IPS DF 6.9 (cell line): ENCODE data around the gene SMCHD1.
"Not testable (repeated sequence)": the region's sequence is repeated elsewhere in the genome, so short reads cannot be mapped to it uniquely, and the experiment has no call there.

Experiments
- DNase-seq: peaks from one replicate; pipeline ENCODE4 v3.0.0-alpha.2; 2013; ENCODE audit warnings: low read depth, low spot score
- H3K27ac ChIP-seq: one replicate; pipeline ENCODE4 v1.5.1; 2013; ENCODE audit warnings: low read length, control low read depth
- H3K27me3 ChIP-seq: 2 replicates; pipeline ENCODE4 v1.6.1; 2013; ENCODE audit warnings: mild to moderate bottlenecking, low read length; ENCODE audit not compliant: control insufficient read depth, insufficient read depth
- H3K36me3 ChIP-seq: 2 replicates; pipeline ENCODE4 v1.6.1; 2013; ENCODE audit warnings: low read length; ENCODE audit not compliant: control insufficient read depth, insufficient read depth
- H3K4me1 ChIP-seq: 2 replicates; pipeline ENCODE4 v1.6.1; 2013; ENCODE audit warnings: low read length; ENCODE audit not compliant: control insufficient read depth, insufficient read depth
- H3K4me3 ChIP-seq: 2 replicates; pipeline ENCODE4 v1.5.1; 2013; ENCODE audit warnings: mild to moderate bottlenecking, low read length
- H3K9me3 ChIP-seq: 2 replicates; pipeline ENCODE4 v1.6.1; 2013; ENCODE audit warnings: low read length, inconsistent platforms; ENCODE audit not compliant: control insufficient read depth, insufficient read depth
- WGBS: extraction: QIAGEN DNeasy Blood & Tissue Kit; methylation state at CpG from one replicate; pipeline ENCODE4 v1.1.7; 2013; ENCODE audit warnings: mixed read lengths, missing lambda C conversion rate; ENCODE audit not compliant: insufficient read length, insufficient coverage; 5-methylcytosine and 5-hydroxymethylcytosine counted together

SMCHD1 gene

GRCh38 chr18:2656237-2656980, 883 bp downstream of the SMCHD1 start:
- no CpG with 5 or more reads among the region's 49 CpGs for WGBS
- Histone ChIP-seq H3K4me1 (no peaks in the 10 kb centered on the region), H3K9me3 (no peaks in the 10 kb centered on the region), H3K27me3 (peaks cover 10% of the 10 kb centered on the region; the same call in 1 of the 2 replicates), H3K4me3 (peak overlapping the region; percentile 99), H3K27ac (no peak overlapping the region), H3K36me3 (no peaks in the 10 kb centered on the region)
- DNase-seq, result no peak

- Histone ChIP-seq H3K9me3 (no peaks in the 10 kb centered on the region), H3K4me1 (no peaks in the 10 kb centered on the region), H3K36me3 (no peaks in the 10 kb centered on the region), H3K4me3 (peak overlapping the region; percentile 99; the same call in 1 of the 2 replicates), H3K27me3 (peaks cover 10% of the 10 kb centered on the region; the same call in 1 of the 2 replicates), H3K27ac (no peak overlapping the region)
- DNase-seq, result no peak
- WGBS, result no CpG with 5 or more reads among the region's 12 CpGs
Observed at GRCh38 chr18:2656981-2657512, 1.5 kb downstream of the SMCHD1 start.

- WGBS, result no CpG with 5 or more reads among the region's 12 CpGs
Observed at GRCh38 chr18:2657788-2658458, 2.4 kb downstream of the SMCHD1 start.

GRCh38 chr18:2660849-2661248, 5.3 kb downstream of the SMCHD1 start:
- WGBS, result no CpG with 5 or more reads among the region's 3 CpGs

More at GRCh38 chr18:2657788-2658458, 2.4 kb downstream of the SMCHD1 start:
- H3K4me1 ChIP-seq, result no peaks in the 10 kb centered on the region
- H3K27me3 ChIP-seq, result peaks cover 5% of the 10 kb centered on the region; the same call in 1 of the 2 replicates
- no peaks in the 10 kb centered on the region for H3K36me3 ChIP-seq
- no peak for DNase-seq
- no peak overlapping the region for H3K27ac ChIP-seq
- no peaks in the 10 kb centered on the region for H3K9me3 ChIP-seq
- no peak overlapping the region for H3K4me3 ChIP-seq

GRCh38 chr18:2662288-2662687, 6.8 kb downstream of the SMCHD1 start:
- H3K4me1 ChIP-seq, H3K27ac ChIP-seq, H3K36me3 ChIP-seq, H3K9me3 ChIP-seq, H3K4me3 ChIP-seq, DNase-seq, H3K27me3 ChIP-seq: not testable (repeated sequence)
- WGBS, result no CpG with 5 or more reads among the region's 7 CpGs

More at GRCh38 chr18:2660849-2661248, 5.3 kb downstream of the SMCHD1 start:
- H3K4me1 ChIP-seq, H3K27me3 ChIP-seq, H3K36me3 ChIP-seq, H3K4me3 ChIP-seq, H3K27ac ChIP-seq, H3K9me3 ChIP-seq, DNase-seq: not testable (repeated sequence)

GRCh38 chr18:2662990-2663389, 7.5 kb downstream of the SMCHD1 start:
- Histone ChIP-seq H3K4me1 (no peaks in the 10 kb centered on the region), H3K36me3 (no peaks in the 10 kb centered on the region; the same call in 1 of the 2 replicates), H3K27me3 (no peaks in the 10 kb centered on the region), H3K27ac (no peak overlapping the region), H3K4me3 (no peak overlapping the region), H3K9me3 (no peaks in the 10 kb centered on the region)
- no CpG with 5 or more reads among the region's 5 CpGs for WGBS
- no peak for DNase-seq

GRCh38 chr18:2672410-2672809, 16.9 kb downstream of the SMCHD1 start:
- Histone ChIP-seq H3K27ac (no peak overlapping the region), H3K27me3 (no peaks in the 10 kb centered on the region), H3K9me3 (no peaks in the 10 kb centered on the region), H3K36me3 (no peaks in the 10 kb centered on the region; the same call in 1 of the 2 replicates), H3K4me1 (no peaks in the 10 kb centered on the region), H3K4me3 (no peak overlapping the region)
- no CpG with 5 or more reads among the region's 5 CpGs for WGBS
- no peak for DNase-seq

- no peak overlapping the region for H3K27ac ChIP-seq
- no peak overlapping the region for H3K4me3 ChIP-seq
- no peaks in the 10 kb centered on the region; the same call in 1 of the 2 replicates for H3K36me3 ChIP-seq
- no peaks in the 10 kb centered on the region for H3K4me1 ChIP-seq
- no peak for DNase-seq
- no CpG with 5 or more reads among the region's 1 CpG for WGBS
- H3K9me3 ChIP-seq, result no peaks in the 10 kb centered on the region
- H3K27me3 ChIP-seq, result no peaks in the 10 kb centered on the region
Observed at GRCh38 chr18:2672872-2673271, 17.3 kb downstream of the SMCHD1 start.

- not testable (repeated sequence) for H3K9me3 ChIP-seq, H3K4me1 ChIP-seq, H3K27ac ChIP-seq, H3K36me3 ChIP-seq, H3K27me3 ChIP-seq, DNase-seq, H3K4me3 ChIP-seq
- WGBS, result no CpG with 5 or more reads among the region's 13 CpGs
Observed at GRCh38 chr18:2678933-2679332, 23.4 kb downstream of the SMCHD1 start.

GRCh38 chr18:2680216-2680792, 24.8 kb downstream of the SMCHD1 start:
- Histone ChIP-seq H3K36me3 (no peaks in the 10 kb centered on the region), H3K9me3 (no peaks in the 10 kb centered on the region), H3K4me1 (no peaks in the 10 kb centered on the region), H3K27me3 (no peaks in the 10 kb centered on the region), H3K27ac (no peak overlapping the region), H3K4me3 (no peak overlapping the region)
- no CpG with 5 or more reads among the region's 2 CpGs for WGBS
- no peak for DNase-seq
